ENCODE results near the gene TMEM121.

The TMEM121 gene

DNA sequence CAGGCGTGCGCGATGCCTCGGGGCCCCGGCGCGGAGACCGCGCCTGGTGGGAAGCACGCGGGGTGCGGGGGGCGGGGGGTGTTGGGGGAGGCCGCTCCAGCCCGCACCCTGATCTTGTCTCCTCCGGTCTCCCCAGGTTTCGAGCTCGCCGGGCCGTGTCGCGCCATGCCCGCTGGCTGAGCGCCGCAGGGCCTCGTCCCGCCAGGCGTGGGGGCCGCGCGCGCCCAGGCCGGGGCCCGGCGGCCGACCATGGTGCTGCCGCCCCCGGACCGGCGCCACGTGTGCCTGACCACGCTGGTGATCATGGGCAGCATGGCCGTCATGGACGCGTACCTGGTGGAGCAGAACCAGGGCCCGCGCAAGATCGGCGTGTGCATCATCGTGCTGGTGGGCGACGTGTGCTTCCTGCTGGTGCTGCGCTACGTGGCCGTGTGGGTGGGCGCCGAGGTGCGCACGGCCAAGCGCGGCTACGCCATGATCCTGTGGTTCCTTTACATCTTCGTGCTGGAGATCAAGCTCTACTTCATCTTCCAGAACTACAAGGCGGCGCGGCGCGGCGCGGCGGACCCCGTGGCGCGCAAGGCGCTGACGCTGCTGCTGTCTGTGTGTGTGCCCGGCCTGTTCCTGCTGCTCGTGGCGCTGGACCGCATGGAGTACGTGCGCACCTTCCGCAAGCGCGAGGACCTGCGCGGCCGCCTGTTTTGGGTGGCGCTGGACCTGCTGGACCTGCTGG lies 2.4 kb downstream of the TMEM121 start:
- H3K4me3 ChIP-seq (ENCODE audit: low read depth, low read length) = no peak overlapping the region; the same call in 1 of the 2 replicates
- TF ChIP-seq, protein P1, sequence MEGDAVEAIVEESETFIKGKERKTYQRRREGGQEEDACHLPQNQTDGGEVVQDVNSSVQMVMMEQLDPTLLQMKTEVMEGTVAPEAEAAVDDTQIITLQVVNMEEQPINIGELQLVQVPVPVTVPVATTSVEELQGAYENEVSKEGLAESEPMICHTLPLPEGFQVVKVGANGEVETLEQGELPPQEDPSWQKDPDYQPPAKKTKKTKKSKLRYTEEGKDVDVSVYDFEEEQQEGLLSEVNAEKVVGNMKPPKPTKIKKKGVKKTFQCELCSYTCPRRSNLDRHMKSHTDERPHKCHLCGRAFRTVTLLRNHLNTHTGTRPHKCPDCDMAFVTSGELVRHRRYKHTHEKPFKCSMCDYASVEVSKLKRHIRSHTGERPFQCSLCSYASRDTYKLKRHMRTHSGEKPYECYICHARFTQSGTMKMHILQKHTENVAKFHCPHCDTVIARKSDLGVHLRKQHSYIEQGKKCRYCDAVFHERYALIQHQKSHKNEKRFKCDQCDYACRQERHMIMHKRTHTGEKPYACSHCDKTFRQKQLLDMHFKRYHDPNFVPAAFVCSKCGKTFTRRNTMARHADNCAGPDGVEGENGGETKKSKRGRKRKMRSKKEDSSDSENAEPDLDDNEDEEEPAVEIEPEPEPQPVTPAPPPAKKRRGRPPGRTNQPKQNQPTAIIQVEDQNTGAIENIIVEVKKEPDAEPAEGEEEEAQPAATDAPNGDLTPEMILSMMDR (IDR thresholded peaks at IDR 0.05; ENCODE audit: low read depth, low read length) = no peak

DNA sequence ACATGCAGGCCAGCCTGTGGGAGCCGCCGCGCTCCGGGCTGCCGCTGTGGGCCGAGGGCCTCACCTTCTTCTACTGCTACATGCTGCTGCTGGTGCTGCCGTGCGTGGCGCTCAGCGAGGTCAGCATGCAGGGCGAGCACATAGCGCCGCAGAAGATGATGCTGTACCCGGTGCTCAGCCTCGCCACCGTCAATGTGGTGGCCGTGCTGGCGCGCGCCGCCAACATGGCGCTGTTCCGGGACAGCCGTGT lies 2.9 kb downstream of the TMEM121 start:
- TF ChIP-seq, protein P1 (IDR thresholded peaks at IDR 0.05; ENCODE audit: low read depth, low read length) = no peak
- H3K4me3 ChIP-seq (ENCODE audit: low read depth, low read length) = no peak overlapping the region

DNA sequence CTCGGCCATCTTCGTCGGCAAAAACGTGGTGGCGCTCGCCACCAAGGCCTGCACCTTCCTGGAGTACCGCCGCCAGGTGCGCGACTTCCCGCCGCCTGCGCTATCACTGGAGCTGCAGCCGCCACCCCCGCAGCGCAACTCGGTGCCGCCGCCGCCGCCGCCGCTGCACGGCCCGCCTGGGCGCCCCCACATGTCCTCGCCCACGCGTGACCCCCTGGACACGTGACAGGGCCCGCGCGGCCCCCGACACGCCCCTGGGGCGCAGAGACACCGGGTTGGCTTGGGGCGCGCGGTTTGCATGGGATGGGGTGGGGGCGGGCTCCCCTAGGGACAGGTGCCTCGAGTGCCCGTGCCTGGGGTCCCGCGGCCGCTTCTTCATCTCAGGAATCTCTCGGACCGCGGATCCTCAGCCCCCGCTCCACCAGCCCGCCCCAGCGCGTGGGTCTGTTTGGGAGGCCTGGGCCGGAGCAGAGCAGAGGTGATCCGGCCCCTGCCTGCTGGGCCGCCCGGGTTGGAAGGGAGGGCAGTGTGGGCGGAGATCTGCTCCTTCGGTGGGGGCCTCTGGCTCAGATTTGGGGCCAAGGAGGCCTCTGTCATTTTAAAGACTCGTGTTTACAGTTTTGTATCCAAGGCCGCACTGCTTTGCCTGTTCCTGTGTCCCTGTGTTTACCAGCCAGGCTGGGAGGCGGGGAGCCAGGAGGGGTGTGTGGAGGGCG lies 3.3 kb downstream of the TMEM121 start:
- TF ChIP-seq, protein P1 (IDR thresholded peaks at IDR 0.05; ENCODE audit: low read depth, low read length) = no peak
- no peak overlapping the region for H3K4me3 ChIP-seq (ENCODE audit: low read depth, low read length)

DNA sequence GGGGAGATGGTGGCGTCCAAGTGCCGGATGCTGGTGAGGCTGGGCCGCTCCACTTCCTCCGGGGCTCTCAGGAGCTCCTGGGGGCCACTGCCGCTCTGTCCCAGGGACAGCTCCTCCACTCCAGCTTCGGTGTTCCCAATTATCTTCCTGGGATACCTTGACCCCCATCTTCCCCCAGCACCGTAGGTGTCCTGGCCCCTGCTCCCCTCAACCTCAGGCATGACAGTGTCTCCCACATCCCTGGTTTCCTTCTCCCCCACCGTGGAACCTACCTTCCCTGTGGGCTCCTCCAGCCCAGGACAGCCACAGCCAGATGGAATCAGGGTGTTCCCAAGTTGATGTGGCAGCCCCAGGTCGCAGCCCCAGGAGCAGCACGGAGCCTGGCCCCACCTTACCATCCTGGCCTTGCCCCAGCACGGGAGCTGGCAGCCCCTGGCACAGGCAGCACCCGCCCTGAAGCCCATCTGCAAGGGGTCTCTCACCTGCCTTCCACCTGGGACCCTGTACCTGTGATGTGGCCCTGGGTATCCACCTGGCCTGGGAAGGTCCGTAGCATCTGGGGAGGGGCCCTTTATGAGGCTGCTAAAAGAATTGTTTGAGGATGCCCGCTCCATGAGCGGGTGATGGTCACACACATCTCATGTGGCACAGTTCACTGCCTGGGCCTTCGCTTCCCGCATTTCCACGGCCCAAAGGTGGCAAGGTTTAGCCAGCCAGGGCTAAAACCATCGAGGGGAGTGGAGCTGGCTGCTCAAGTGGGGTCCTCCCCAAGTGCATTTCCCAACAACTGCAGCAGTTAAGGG lies 4.1 kb downstream of the TMEM121 start:
- TF ChIP-seq, protein P1 (IDR thresholded peaks at IDR 0.05; ENCODE audit: low read depth, low read length) = no peak
- H3K4me3 ChIP-seq (ENCODE audit: low read depth, low read length) = no peak overlapping the region

DNA sequence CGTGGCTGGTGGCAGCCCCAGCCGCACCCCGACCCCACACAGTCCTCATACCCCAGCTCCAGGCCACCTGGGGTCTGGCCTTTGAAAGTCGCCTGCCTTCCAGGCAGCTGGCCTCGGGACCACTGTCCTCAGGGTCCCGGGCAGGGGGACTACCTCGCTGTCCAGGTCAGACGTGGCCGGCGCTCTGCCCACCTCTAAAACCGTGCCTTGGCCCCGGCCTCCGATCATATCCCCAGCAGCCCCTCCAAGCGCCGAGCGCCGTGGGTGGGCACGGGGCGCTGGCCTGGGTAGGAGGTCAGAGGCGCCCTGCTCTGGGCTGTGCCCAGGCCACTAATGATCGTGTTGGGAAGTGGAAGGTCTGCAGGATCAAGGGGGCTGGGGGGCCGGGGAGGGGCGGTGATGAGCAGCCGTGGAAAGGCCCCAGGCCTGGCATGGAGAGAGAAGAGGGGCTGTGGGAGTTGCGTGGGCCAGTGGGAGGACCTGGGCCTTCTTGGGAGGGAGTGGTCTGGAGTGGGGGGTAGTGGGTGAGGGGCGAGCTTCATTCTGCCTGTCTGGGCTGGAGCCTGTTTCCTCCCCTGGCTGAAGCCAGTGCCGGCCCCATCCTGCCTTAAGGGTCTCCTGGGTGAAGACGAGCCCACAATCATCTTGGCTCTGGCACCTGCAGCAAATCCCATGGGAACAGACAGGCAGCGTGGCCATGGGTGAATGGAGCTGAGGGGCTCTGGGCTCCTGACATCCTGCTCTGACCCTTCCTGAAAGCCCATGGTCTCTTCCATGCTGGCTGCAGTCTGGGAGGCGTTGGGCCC lies 4.9 kb downstream of the TMEM121 start:
- TF ChIP-seq, protein P1 (IDR thresholded peaks at IDR 0.05; ENCODE audit: low read depth, low read length) = no peak
- no peak overlapping the region for H3K4me3 ChIP-seq (ENCODE audit: low read depth, low read length)

DNA sequence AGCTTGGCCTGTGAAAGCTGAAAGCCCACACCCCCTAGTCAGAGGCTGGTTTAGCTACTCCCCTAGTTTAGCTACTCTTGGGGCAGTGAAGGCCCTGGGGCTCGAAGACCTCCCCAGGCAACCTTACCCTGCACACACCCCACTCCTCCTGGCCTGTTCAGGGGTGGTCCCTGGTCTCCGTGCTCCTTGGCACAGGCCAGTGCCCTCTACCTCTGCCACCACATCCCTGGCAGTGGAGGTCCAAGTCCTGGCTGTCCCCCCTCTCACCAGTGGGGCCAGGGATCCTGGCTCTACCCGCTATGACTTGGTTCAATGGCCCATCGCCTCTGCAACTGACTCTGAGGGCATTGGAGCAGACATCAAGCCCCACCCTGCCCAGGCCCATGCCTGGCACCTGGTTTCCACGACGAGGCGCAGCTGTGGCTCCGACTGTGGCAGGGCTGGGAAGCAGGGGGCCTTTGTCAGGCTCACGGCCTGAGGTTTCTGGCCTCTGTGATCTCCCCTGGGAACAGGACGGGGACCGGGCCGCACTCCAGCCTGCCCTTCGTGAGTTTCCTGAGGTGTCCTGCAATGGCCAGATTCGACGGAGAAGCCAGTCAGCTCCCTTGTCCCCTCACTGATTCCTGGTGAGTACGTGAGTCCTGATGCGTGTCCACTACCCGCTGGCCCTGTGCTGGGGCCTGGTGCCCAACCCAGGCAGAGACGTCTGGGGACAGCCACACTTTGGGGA lies 5.7 kb downstream of the TMEM121 start:
- no peak overlapping the region for H3K4me3 ChIP-seq (ENCODE audit: low read depth, low read length)
- TF ChIP-seq, protein P1 (IDR thresholded peaks at IDR 0.05; ENCODE audit: low read depth, low read length) = no peak
